ENCODE data around the gene RAPGEF4.
A peak's percentile ranks its signal among the peaks of the same experiment; 100 is the strongest.

RAPGEF4 gene

GRCh38 chr2:172826522-172826921, 90.9 kb downstream of the RAPGEF4 start:
- no peak for DNase-seq (ENCODE audit: low read depth)

GRCh38 chr2:172829229-172829628, 93.6 kb downstream of the RAPGEF4 start:
- DNase-seq (ENCODE audit: low read depth), result peak; percentile 87

DNA sequence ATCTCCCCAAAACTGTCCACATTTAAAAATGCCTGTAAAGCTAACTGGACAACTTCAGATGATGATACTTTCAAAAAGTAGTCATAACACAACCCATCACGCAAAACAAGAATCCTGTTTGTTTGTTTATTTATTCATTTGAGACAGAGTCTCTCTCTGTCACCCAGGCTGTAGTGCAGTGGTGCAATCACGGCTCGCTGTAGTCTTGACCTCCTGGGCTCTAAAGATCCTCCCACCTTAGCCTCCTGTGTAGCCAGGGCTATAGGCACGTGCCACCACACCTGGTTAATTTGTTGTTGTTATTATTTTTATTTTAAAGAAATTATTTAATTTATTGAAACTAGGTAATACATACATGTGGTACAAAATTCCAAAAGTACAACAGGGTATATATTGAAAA, 94.8 kb downstream of the RAPGEF4 start:
- DNase-seq (ENCODE audit: low read depth), result no peak

DNA sequence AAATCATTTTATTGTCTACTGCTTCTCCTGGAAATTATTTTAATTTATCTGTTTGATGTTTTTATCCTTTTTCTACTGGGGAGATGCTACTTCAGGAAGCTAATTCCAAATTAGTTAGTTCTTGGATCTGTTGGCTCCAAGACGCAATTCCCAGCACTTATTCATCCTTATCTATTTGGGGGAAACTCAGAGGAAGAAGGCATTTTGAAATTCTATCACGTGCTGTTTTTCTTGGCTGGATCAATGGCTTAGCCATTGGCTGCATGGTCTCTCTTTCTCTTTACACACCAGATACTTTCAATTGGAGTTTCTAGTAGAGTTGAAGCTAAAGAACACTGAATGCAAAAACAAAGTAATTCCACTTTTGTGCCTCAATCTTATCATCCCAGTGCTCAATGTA, 98.3 kb downstream of the RAPGEF4 start:
- no peak for DNase-seq (ENCODE audit: low read depth)

DNA sequence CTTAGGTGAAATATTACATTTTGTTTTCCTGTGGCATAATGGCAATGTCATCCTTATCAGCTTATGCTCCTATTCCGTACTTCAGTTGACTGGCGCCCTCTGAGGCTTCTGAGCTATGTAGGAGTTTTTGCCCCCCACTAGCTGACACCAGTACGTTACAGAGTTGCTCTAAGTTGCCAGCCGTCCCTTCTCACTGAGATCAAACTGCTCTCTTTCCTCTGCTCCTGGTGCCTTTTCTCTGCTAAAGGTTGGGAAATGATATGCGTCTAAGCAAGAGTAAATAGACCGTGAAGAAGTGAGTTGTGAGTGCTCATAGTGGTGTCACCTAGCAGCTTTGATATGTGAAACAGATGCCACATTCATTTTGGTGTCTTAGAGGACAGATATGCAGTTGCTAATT, 99.2 kb downstream of the RAPGEF4 start:
- no peak for DNase-seq (ENCODE audit: low read depth)

GRCh38 chr2:172836347-172836821, 100.7 kb downstream of the RAPGEF4 start:
- peak; percentile 36 for DNase-seq (ENCODE audit: low read depth)

- no peak for DNase-seq (ENCODE audit: low read depth)
Observed at GRCh38 chr2:172836827-172837226, 101.2 kb downstream of the RAPGEF4 start.

DNA sequence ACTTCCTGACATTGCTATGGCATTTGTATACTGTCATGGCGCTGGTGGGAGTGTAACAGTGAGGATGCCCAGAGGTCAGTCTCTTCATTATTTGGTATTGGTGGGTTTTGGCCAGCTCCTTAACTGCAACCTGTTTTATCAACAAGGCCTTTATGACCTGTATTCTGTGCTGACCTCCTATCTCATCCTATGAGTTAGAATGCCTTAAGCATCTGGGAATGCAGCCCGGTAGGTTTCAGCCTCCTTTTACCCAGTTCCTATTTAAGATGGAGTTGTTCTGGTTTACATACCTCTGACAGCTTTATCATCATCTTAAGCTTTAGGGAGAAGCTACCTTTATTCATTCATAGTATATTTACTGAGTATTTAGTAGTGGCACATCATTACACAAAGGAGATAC, 103.8 kb downstream of the RAPGEF4 start:
- DNase-seq (ENCODE audit: low read depth), result no peak

DNA sequence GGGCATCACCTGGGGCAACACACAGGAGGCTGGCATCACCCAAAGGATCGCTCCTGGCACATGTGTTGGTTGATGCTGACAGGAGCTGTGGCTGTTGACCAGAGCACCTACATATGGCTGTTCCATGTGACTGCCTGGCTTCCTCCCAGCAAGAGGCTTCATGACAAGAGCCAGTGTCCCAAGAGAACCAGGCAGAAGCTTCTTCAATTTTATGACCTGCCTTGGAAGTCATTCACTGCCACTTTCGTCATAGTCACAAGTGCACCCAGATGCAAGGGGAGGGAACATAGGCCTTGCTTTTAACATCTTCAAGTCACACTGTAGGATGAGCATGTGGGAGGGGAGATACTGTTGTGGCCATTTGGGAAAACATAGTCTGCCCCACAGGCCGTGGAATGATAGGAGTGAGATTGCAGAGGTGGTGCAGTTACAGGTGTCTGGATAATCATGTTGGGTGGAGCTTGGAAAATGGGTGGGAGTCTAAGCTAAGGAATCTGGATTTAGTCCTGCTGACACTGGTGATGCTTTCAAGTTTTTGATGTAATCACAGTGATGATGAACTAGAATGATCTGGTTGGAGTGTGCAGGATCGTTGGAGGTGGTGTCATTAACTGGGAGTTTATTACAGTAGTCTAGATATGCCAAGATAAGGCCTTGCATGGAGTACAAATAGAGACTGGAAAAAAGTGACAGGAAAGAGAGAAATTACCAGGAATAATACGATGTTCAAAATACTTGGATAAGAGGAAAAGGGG, 107.0 kb downstream of the RAPGEF4 start:
- no peak for DNase-seq (ENCODE audit: low read depth)

DNA sequence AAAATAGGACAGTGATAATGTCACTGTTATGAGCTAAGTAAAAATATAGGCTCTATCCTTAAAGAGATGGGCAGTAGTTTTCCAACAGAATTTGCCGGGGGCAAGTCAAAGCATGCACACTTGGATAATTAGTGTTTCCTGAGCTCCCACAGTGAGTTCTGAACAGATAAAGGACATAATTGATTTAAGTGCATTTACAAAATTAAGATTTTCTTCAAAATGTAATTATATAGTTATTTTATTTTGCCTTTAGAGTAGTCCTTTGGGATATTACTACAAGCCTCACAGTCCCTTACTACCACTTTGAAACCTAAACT, 107.6 kb downstream of the RAPGEF4 start:
- DNase-seq (ENCODE audit: low read depth), result no peak

- DNase-seq (ENCODE audit: low read depth), result no peak
Observed at GRCh38 chr2:172843902-172844715, 108.5 kb downstream of the RAPGEF4 start.

DNA sequence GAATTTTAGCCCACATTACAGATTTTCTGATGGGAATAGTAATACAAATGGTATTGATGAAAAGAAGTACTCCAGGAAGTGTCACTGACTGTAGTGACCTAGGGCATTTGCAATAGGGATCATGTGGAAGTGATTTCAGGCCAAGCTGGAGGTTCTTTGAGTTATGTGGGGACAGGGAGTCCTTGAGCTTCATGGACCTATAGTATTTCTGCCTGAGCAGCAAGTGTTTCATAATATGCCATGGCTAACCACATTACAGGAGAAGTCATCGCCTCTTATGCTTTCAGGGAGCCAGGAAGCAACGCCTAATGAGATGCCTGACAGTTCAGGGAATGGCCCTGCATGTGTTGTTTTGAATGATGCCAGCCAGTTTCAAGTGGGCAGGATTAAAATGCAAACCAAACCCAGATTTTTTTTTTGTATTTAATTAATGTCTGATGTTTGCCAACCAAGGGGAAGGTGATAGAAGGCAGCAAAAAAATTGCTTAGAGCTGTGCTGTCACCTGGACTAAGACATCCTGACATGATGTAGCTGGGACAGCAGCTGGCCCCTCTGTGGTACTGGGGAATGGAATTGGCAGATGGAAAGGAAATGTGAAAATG, 109.5 kb downstream of the RAPGEF4 start:
- no peak for DNase-seq (ENCODE audit: low read depth)

GRCh38 chr2:172846551-172846950, 110.9 kb downstream of the RAPGEF4 start:
- DNase-seq (ENCODE audit: low read depth), result no peak

DNA sequence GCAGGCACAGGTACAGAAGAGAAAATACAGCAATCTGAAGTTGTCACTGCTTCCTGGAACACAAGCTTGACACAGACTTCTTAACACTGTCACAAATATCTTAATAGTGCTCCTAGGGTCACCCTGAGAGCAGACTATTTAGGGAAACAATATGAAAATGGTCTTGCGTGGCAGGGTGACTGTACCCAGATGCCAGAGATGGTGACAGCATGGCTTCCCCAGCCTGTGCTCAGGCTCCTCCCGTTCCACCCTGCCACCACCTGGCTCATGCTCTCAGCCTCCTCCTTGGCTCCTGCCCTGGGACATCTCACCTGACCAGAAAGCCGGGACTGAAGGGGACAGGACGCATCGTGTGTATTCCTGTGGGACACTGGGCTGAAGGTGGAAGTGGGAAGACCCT, 111.5 kb downstream of the RAPGEF4 start:
- DNase-seq (ENCODE audit: low read depth), result no peak

DNA sequence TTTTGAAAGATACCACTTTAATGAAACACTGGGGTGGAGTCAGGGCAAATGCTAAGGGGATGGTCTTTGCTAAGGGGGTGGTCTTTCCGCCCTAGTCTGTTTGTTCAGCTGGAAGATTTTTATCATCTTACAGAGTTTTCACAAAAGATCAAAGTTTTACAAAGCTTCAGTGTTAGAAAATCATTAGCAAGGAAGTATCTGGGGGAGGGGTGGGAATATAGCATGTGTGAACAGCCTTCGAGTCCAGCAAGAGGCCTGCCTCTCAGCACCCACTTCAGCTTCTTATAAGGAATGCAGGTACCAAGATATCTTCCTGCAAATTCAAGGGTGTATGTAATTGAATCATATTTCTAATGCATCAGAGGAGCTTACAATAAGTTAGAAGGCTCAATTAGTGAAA, 112.9 kb downstream of the RAPGEF4 start:
- DNase-seq (ENCODE audit: low read depth), result no peak

GRCh38 chr2:172849519-172850217, 114.0 kb downstream of the RAPGEF4 start:
- no peak for DNase-seq (ENCODE audit: low read depth)

GRCh38 chr2:172855588-172855987, 119.9 kb downstream of the RAPGEF4 start:
- DNase-seq (ENCODE audit: low read depth), result no peak

DNA sequence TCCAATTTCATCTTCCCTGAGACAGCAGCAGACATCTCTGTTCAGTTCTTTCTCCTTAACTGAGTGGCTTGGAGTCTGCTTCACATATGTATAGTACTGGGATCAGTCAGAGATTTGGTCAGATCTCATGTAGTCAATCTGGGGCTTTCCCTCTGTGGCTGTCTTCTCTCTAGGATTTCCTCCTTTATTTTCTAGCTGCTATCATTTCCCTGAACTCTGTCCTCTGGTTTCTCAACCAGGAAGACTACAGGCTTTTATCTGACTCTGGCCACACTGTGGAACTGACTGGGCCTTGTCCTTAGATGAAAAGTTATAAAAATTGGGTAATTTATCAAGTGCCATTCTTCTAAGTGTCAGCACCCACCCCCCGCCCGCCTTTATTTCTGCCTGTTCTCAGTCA, 121.0 kb downstream of the RAPGEF4 start:
- no peak for DNase-seq (ENCODE audit: low read depth)

DNA sequence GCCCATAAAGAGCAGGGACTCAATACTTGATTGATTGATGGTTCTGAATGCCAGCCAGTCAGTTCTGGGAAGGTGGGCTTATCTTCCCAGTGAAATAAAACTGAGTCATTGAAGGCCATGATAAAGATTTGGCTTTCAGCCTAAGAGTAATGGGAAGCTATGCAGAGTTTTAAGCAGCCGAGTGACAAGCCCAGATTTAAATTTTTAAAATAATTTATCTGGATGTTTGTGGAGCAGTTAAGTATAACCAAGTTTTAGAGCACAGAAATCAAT, 122.8 kb downstream of the RAPGEF4 start:
- no peak for DNase-seq (ENCODE audit: low read depth)

- DNase-seq (ENCODE audit: low read depth), result no peak
Observed at GRCh38 chr2:172859581-172860335, 124.1 kb downstream of the RAPGEF4 start.

DNA sequence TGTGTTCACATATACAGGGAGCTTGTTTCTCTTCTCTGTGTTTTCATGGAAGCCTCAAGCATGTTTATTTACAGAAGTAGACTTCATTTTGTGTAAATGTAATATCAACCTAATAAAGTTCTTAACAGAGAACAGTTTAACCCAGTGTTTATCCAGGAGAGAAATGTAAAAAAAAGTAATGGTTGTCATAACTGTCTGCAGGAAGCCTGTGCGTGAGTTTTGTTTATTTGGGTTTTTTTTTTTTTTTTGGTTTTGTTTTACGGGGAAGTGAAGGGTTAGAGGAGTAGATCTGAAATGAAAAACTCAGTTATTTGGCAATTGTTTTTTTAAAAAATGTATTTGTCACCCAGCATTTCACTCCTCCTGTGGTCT, 124.7 kb downstream of the RAPGEF4 start:
- DNase-seq (ENCODE audit: low read depth), result no peak

GRCh38 chr2:172861098-172861497, 125.5 kb downstream of the RAPGEF4 start:
- no peak for DNase-seq (ENCODE audit: low read depth)
